Sigmoid colon (tissue), 7 donors: ENCODE data around the gene KREMEN2. TPM values are rescaled to one million over a fixed set of nuclear protein-coding genes. Genes with fewer than 3 reads are reported as not detected.

Experiments used
- DNase-seq: peaks from one replicate; pipeline ENCODE4 v3.0.0-alpha.2; 2019
- H3K27ac ChIP-seq, 4 donors: fragments of 200-600 bp; sonication (generic); one replicate each; pipeline ENCODE4 v1.5.1; 2016 to 2019; ENCODE audit warnings: mild to moderate bottlenecking in 1 of 4
- H3K27me3 ChIP-seq, 3 donors: fragments of 200-600 bp; sonication (generic); one replicate each; pipeline ENCODE4 v1.5.1; 2019; ENCODE audit warnings: mild to moderate bottlenecking in 1 of 3
- H3K36me3 ChIP-seq, 4 donors: fragments of 200-600 bp; sonication (generic); one replicate each; pipeline ENCODE4 v1.5.1; 2016 to 2019
- H3K4me1 ChIP-seq, 4 donors: fragments of 200-600 bp; sonication (generic); one replicate each; pipeline ENCODE4 v1.5.1; 2017 to 2019
- H3K4me3 ChIP-seq, 4 donors: fragments of 200-600 bp; sonication (generic); one replicate each; pipeline ENCODE4 v1.5.1; 2017 to 2019; ENCODE audit warnings: mild to moderate bottlenecking in 2 of 4, moderate library complexity in 1 of 4
- H3K9me3 ChIP-seq, 4 donors: fragments of 200-600 bp in 3 of 4; sonication (generic) in 3 of 4; one replicate each; pipeline versions ENCODE4 v1.5.1 to v1.6.1; 2013 to 2019
- CTCF ChIP-seq, 4 experiments: fragments of 450-650 bp in 3 of 4; fragments of 200-600 bp in 1 of 4; IDR thresholded peaks; one replicate each; pipeline ENCODE4 v1.5.1; 2016 to 2019; ENCODE audit warnings: antibody characterized with exemption in 4 of 4, mild to moderate bottlenecking in 3 of 4, moderate library complexity in 2 of 4
- EP300 ChIP-seq, 4 donors: sonication (generic); formaldehyde crosslinking; IDR thresholded peaks; one replicate each; pipeline ENCODE4 v1.6.1; 2017; ENCODE audit warnings: antibody characterized with exemption in 4 of 4
- POLR2A ChIP-seq, 2 donors: fragments of 450-650 bp; IDR thresholded peaks; one replicate each; pipeline ENCODE4 v1.6.1; 2016; ENCODE audit warnings: antibody characterized with exemption in 2 of 2, mild to moderate bottlenecking in 2 of 2, moderate library complexity in 2 of 2
- POLR2AphosphoS5 ChIP-seq, 4 donors: sonication (generic); formaldehyde crosslinking; IDR thresholded peaks; one replicate each; pipeline ENCODE4 v1.6.1; 2017; ENCODE audit warnings: antibody characterized with exemption in 4 of 4
- WGBS, 2 donors: extraction: QIAGEN DNeasy Blood & Tissue Kit; methylation state at CpG; one replicate each; pipeline ENCODE4 v1.1.7; 2013; 5-methylcytosine and 5-hydroxymethylcytosine counted together
- intact Hi-C: fragments of 100-400 bp; cut with DNase I; formaldehyde crosslinking; loops from one replicate; pipeline ENCODE4 v1.15.1; 2023
- polyA plus RNA-seq, 3 donors: library from polyadenylated mRNA; stranded (reverse); fragments of 200-250 nt; gene quantifications; one replicate each; pipeline ENCODE4 v1.2.3, GENCODE V29; 2013
- total RNA-seq, 4 donors: library from RNA; depleted of rRNA; stranded (reverse); fragments of >200 nt; gene quantifications; one replicate each; pipeline ENCODE4 v1.1.0, GENCODE V29; 2016
- donor health status: healthy with polysubstance abuse.
- donor health status: Bipolar disorder and iron deficiency.
- donor health status: healthy.

KREMEN2 gene
- total and polyA plus RNA-seq, 7 donors, result 1.0 to 1.8 (median 1.6) TPM; not detected in 4

- H3K36me3 ChIP-seq, result no peaks in the 10 kb centered on the region
- peaks cover 0 to 48% (median 38%) of the 10 kb centered on the region in 4 donors for H3K4me1 ChIP-seq
- WGBS, 2 donors, result 2% methylated on average over 39 to 40 of the region's 40 CpGs
- peaks cover 62 to 93% (median 85%) of the 10 kb centered on the region in 3 donors for H3K27me3 ChIP-seq
- no peak for DNase-seq
- no peaks in the 10 kb centered on the region for H3K9me3 ChIP-seq
- H3K4me3 ChIP-seq, result peak overlapping the region in 2 of 4 donors; percentile 21 to 29
- no peak for TF ChIP-seq POLR2AphosphoS5 (IDR thresholded peaks at IDR 0.05)
- no peak for TF ChIP-seq EP300 (IDR thresholded peaks at IDR 0.05)
- TF ChIP-seq POLR2A (IDR thresholded peaks at IDR 0.05), result no peak
- TF ChIP-seq CTCF (IDR thresholded peaks at IDR 0.05), result no peak
- no peak overlapping the region for H3K27ac ChIP-seq
- intact Hi-C loops, result no loop called here
Observed at GRCh38 chr16:2963074-2963722, 877 bp upstream of the KREMEN2 start.

GRCh38 chr16:2964475-2965336 is 631 bp downstream of the KREMEN2 start:
- TF ChIP-seq POLR2AphosphoS5 (IDR thresholded peaks at IDR 0.05) (no peak), EP300 (IDR thresholded peaks at IDR 0.05) (no peak), CTCF (IDR thresholded peaks at IDR 0.05) (no peak), POLR2A (IDR thresholded peaks at IDR 0.05) (no peak)
- Histone ChIP-seq H3K4me1 (peaks cover 0 to 60% (median 51%) of the 10 kb centered on the region in 4 donors), H3K9me3 (no peaks in the 10 kb centered on the region), H3K27ac (no peak overlapping the region), H3K4me3 (peak overlapping the region in 2 of 4 donors; percentile 21 to 29), H3K36me3 (no peaks in the 10 kb centered on the region), H3K27me3 (peaks cover 63 to 93% (median 92%) of the 10 kb centered on the region in 3 donors)
- intact Hi-C loops, result no loop called here
- DNase-seq, result no peak
- WGBS, 2 donors, result 0 to 1% methylated on average over 68 of the region's 68 CpGs

GRCh38 chr16:2966043-2966807 is 2.1 kb downstream of the KREMEN2 start:
- peaks cover 63 to 95% (median 88%) of the 10 kb centered on the region in 3 donors for H3K27me3 ChIP-seq
- TF ChIP-seq EP300 (IDR thresholded peaks at IDR 0.05), result no peak
- H3K9me3 ChIP-seq, result no peaks in the 10 kb centered on the region
- H3K27ac ChIP-seq, result no peak overlapping the region
- intact Hi-C loops, result no loop called here
- WGBS, 2 donors, result 39 to 53% methylated on average over 39 of the region's 39 CpGs
- H3K4me1 ChIP-seq, result peaks cover 0 to 69% (median 60%) of the 10 kb centered on the region in 4 donors
- no peaks in the 10 kb centered on the region for H3K36me3 ChIP-seq
- peak overlapping the region in 2 of 4 donors; percentile 11 to 21 for H3K4me3 ChIP-seq
- DNase-seq, result no peak

GRCh38 chr16:2966808-2967191 is 2.7 kb downstream of the KREMEN2 start:
- peak overlapping the region in 2 of 4 donors; percentile 11 to 21 for H3K4me3 ChIP-seq
- no peak for TF ChIP-seq POLR2A (IDR thresholded peaks at IDR 0.05)
- no peak for TF ChIP-seq EP300 (IDR thresholded peaks at IDR 0.05)
- no peak for TF ChIP-seq POLR2AphosphoS5 (IDR thresholded peaks at IDR 0.05)
- TF ChIP-seq CTCF (IDR thresholded peaks at IDR 0.05), result no peak
- DNase-seq, result no peak
- WGBS, 2 donors, result 1 to 4% methylated on average over 46 of the region's 46 CpGs
- H3K27me3 ChIP-seq, result peaks cover 63 to 90% (median 82%) of the 10 kb centered on the region in 3 donors
- intact Hi-C loops, result no loop called here
- H3K9me3 ChIP-seq, result no peaks in the 10 kb centered on the region
- peaks cover 0 to 69% (median 60%) of the 10 kb centered on the region in 4 donors for H3K4me1 ChIP-seq
- no peak overlapping the region for H3K27ac ChIP-seq
- no peaks in the 10 kb centered on the region for H3K36me3 ChIP-seq
